IPS-15b (cell line): ENCODE results near the gene MAP1B.

Experiments
- H3K27me3 ChIP-seq: one replicate; pipeline ENCODE4 v1.6.1; 2013; ENCODE audit warnings: low read length; ENCODE audit not compliant: control insufficient read depth, insufficient read depth
- H3K36me3 ChIP-seq: one replicate; pipeline ENCODE4 v1.6.1; 2013; ENCODE audit warnings: low read length; ENCODE audit not compliant: control insufficient read depth, insufficient read depth
- H3K4me1 ChIP-seq: one replicate; pipeline ENCODE4 v1.6.1; 2013; ENCODE audit warnings: mild to moderate bottlenecking, low read length; ENCODE audit not compliant: control insufficient read depth, insufficient read depth
- H3K4me3 ChIP-seq: one replicate; pipeline ENCODE4 v1.5.1; 2013; ENCODE audit warnings: low read depth, low read length
- H3K9ac ChIP-seq: one replicate; pipeline ENCODE4 v1.6.1; 2013; ENCODE audit warnings: low read depth, mild to moderate bottlenecking, low read length
- H3K9me3 ChIP-seq: one replicate; pipeline ENCODE4 v1.6.1; 2013; ENCODE audit warnings: mild to moderate bottlenecking, low read length; ENCODE audit not compliant: control insufficient read depth, insufficient read depth

The MAP1B gene

DNA sequence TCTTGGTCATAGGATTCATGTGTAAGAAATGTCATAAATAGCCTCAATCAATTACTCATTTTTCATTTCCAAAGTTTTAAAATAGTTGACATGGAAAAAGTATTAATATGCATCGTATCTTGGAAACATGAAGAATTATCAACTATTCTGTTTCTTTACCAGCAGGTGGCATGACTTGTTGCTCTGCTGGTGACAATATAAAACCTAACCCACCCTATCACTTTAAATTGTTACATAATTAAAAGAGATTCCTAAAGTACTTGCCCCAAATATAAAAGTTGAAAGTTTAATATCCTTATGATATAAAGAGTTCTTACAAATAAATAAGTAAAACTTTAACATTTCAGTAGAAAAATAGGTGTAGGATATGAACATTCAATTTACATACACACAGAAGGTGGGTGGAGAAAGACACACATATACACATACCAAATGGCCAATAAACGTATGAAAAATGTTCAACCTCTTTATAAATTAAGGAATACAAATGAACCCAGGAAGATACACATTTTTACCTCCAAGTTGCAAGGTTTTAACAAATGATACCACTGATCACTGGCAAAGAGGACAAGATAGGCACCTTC, 30.6 kb downstream of the MAP1B start:
- Histone ChIP-seq H3K4me1 (peaks cover 2% of the 10 kb centered on the region), H3K36me3 (no peaks in the 10 kb centered on the region), H3K9me3 (no peaks in the 10 kb centered on the region), H3K4me3 (no peak overlapping the region), H3K9ac (no peak overlapping the region), H3K27me3 (no peaks in the 10 kb centered on the region)

- Histone ChIP-seq H3K36me3 (no peaks in the 10 kb centered on the region), H3K9me3 (no peaks in the 10 kb centered on the region), H3K4me3 (no peak overlapping the region), H3K9ac (no peak overlapping the region), H3K27me3 (no peaks in the 10 kb centered on the region), H3K4me1 (peaks cover 2% of the 10 kb centered on the region)
These were observed 31.8 kb downstream of the MAP1B start for GRCh38 chr5:72138943-72139521.

GRCh38 chr5:72140711-72141110, 33.4 kb downstream of the MAP1B start:
- peaks cover 14% of the 10 kb centered on the region for H3K4me1 ChIP-seq
- H3K27me3 ChIP-seq, result no peaks in the 10 kb centered on the region
- H3K9me3 ChIP-seq, result no peaks in the 10 kb centered on the region
- no peak overlapping the region for H3K9ac ChIP-seq
- no peaks in the 10 kb centered on the region for H3K36me3 ChIP-seq
- H3K4me3 ChIP-seq, result no peak overlapping the region

- H3K27me3 ChIP-seq, result no peaks in the 10 kb centered on the region
- H3K4me1 ChIP-seq, result peaks cover 14% of the 10 kb centered on the region
- H3K36me3 ChIP-seq, result no peaks in the 10 kb centered on the region
- no peak overlapping the region for H3K4me3 ChIP-seq
- no peak overlapping the region for H3K9ac ChIP-seq
- H3K9me3 ChIP-seq, result no peaks in the 10 kb centered on the region
These were observed 34.4 kb downstream of the MAP1B start for GRCh38 chr5:72141440-72142355.

GRCh38 chr5:72144762-72145161, 37.5 kb downstream of the MAP1B start:
- Histone ChIP-seq H3K27me3 (no peaks in the 10 kb centered on the region), H3K4me1 (peaks cover 14% of the 10 kb centered on the region), H3K4me3 (no peak overlapping the region), H3K9ac (no peak overlapping the region), H3K36me3 (no peaks in the 10 kb centered on the region), H3K9me3 (no peaks in the 10 kb centered on the region)

DNA sequence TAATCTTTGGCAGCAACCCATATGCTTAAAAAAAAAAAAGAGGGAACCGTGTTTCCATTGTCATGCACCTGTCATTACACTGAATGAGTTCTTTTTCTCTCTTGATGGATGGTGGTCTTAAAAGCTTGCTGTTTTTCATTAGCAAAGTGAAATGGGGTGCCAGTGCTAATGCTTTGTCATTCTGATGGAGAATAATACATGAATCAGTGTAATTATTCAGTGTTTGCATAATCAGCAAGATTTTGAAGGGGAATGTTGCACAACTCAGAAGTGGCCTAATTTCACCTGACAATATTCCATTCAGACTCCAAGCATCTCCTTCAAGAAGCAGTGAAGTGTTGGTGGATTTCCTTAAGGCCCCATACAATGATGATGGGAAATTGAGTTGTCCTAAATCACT, 38.1 kb downstream of the MAP1B start:
- Histone ChIP-seq H3K27me3 (no peaks in the 10 kb centered on the region), H3K4me3 (no peak overlapping the region), H3K9ac (no peak overlapping the region), H3K9me3 (no peaks in the 10 kb centered on the region), H3K36me3 (no peaks in the 10 kb centered on the region), H3K4me1 (peaks cover 14% of the 10 kb centered on the region)

DNA sequence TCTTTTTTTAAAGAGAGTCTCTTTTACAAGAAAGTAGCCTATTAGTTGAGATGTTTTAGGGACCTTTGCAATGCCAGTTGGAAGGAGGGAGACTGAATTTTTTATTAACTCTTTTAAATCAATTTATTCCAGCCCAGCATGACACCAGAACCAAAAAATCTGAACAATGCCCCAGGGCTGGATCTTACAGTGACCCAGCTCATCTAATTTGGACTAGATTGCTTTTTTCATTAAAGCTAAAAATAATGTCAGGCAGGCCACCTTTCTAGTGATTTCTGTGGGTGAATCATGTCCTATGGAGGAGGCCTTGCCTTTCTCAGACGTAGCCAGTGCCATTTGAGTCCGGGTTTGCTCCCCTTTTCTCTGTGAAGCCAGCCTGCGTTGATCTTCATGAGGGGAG, 38.8 kb downstream of the MAP1B start:
- no peak overlapping the region for H3K9ac ChIP-seq
- peaks cover 16% of the 10 kb centered on the region for H3K4me1 ChIP-seq
- H3K4me3 ChIP-seq, result no peak overlapping the region
- no peaks in the 10 kb centered on the region for H3K27me3 ChIP-seq
- no peaks in the 10 kb centered on the region for H3K36me3 ChIP-seq
- H3K9me3 ChIP-seq, result no peaks in the 10 kb centered on the region

- H3K9me3 ChIP-seq, result no peaks in the 10 kb centered on the region
- H3K27me3 ChIP-seq, result no peaks in the 10 kb centered on the region
- peaks cover 19% of the 10 kb centered on the region for H3K4me1 ChIP-seq
- no peaks in the 10 kb centered on the region for H3K36me3 ChIP-seq
- no peak overlapping the region for H3K4me3 ChIP-seq
- no peak overlapping the region for H3K9ac ChIP-seq
These were observed 40.3 kb downstream of the MAP1B start for GRCh38 chr5:72147569-72147968.

- H3K9me3 ChIP-seq, result no peaks in the 10 kb centered on the region
- H3K36me3 ChIP-seq, result no peaks in the 10 kb centered on the region
- no peak overlapping the region for H3K4me3 ChIP-seq
- no peak overlapping the region for H3K9ac ChIP-seq
- H3K27me3 ChIP-seq, result no peaks in the 10 kb centered on the region
- peaks cover 25% of the 10 kb centered on the region for H3K4me1 ChIP-seq
These were observed 42.5 kb downstream of the MAP1B start for GRCh38 chr5:72149742-72150141.

GRCh38 chr5:72151169-72151568, 43.9 kb downstream of the MAP1B start:
- Histone ChIP-seq H3K4me1 (peaks cover 15% of the 10 kb centered on the region), H3K9ac (no peak overlapping the region), H3K36me3 (no peaks in the 10 kb centered on the region), H3K9me3 (no peaks in the 10 kb centered on the region), H3K4me3 (no peak overlapping the region), H3K27me3 (no peaks in the 10 kb centered on the region)

- Histone ChIP-seq H3K36me3 (no peaks in the 10 kb centered on the region), H3K9ac (no peak overlapping the region), H3K27me3 (no peaks in the 10 kb centered on the region), H3K9me3 (no peaks in the 10 kb centered on the region), H3K4me3 (no peak overlapping the region), H3K4me1 (peaks cover 20% of the 10 kb centered on the region)
These were observed 44.4 kb downstream of the MAP1B start for GRCh38 chr5:72151646-72152045.

DNA sequence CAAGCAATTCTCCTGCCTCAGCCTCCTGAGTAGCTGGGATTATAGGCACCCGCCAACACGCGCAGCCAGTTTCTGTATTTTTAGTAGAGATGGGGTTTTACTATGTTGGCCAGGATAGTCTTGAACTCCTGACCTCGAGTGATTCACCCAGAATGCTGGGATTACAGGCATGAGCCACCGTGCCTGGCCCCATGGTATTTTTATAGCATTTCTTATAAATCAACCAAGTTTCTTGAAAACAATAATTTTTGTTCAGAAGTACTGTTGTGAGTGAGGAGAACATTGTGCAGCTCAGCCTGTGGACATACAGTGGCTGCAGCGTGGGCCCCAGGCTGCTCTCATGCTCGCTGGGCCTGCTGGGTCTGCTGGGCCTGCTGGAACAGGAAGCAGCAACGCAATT, 45.3 kb downstream of the MAP1B start:
- H3K9ac ChIP-seq, result no peak overlapping the region
- H3K4me1 ChIP-seq, result peaks cover 29% of the 10 kb centered on the region
- H3K4me3 ChIP-seq, result no peak overlapping the region
- no peaks in the 10 kb centered on the region for H3K9me3 ChIP-seq
- H3K36me3 ChIP-seq, result no peaks in the 10 kb centered on the region
- H3K27me3 ChIP-seq, result no peaks in the 10 kb centered on the region
